GM12892 (cell line): ENCODE measurements around the gene ZNF652.

Source experiments
- POLR2A ChIP-seq: IDR thresholded peaks from 2 replicates; pipeline ENCODE4 v1.6.1; 2011; ENCODE audit warnings: low read depth, low read length, control low read depth
- POLR2AphosphoS5 ChIP-seq: IDR thresholded peaks from 2 replicates; pipeline ENCODE4 v1.6.1; 2011; ENCODE audit warnings: low read depth, low read length, control low read depth

GRCh38 chr17:49337884-49338283, 24.2 kb downstream of the ZNF652 start:
- no peak for TF ChIP-seq POLR2AphosphoS5
- TF ChIP-seq POLR2A = no peak
